Astrocyte of the hippocampus (primary cell): Measurements from ENCODE around the gene POLG2.
"Not testable (repeated sequence)": the region's sequence is repeated elsewhere in the genome, so short reads cannot be mapped to it uniquely, and the experiment has no call there.

Experiments used
- DNase-seq: peaks from one replicate; pipeline ENCODE4 v3.0.0; 2011; ENCODE audit warnings: low read depth, low spot score

Gene POLG2

DNA sequence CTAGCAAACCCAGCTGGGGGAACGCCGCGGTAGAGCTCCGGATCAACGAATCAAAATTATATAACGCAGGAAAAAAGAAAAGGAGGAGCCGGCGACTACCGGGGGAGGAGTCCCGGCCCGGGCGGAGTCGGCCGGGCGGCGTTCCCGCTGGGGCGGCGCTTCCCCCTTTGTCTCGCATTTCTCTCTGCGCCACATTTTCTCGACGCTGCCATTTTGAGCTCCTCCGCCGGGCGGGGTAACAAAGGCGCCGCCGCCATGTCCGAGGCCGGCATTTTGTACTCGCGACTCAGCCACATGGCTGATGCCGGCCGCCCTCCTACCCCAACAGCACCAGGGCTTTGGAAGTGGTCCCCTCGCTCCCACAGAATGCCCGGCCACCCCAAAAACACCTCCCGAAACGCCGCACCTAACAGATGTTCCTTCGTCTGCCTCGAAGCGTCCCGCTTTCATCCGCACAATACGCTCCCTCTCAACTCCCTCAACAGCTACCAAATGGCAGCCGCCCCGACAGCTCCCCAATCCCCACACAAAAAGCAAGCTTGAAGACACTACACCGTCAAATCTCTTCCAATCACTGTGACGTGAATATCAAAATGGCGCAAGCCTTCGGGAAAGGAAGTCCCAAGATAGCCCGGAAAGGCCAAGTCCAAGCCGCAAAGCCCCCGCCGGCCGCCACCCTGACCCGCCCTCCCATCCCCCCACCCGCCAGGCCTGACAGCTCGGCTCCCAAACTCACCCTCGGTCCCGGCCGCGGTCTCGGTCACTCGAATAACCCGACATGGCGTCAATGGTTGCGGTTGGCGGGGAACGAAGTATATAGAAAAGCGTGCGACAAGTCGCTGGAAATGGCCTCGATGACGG, 8.7 kb upstream of the POLG2 start:
- DNase-seq = peak; percentile 95

DNA sequence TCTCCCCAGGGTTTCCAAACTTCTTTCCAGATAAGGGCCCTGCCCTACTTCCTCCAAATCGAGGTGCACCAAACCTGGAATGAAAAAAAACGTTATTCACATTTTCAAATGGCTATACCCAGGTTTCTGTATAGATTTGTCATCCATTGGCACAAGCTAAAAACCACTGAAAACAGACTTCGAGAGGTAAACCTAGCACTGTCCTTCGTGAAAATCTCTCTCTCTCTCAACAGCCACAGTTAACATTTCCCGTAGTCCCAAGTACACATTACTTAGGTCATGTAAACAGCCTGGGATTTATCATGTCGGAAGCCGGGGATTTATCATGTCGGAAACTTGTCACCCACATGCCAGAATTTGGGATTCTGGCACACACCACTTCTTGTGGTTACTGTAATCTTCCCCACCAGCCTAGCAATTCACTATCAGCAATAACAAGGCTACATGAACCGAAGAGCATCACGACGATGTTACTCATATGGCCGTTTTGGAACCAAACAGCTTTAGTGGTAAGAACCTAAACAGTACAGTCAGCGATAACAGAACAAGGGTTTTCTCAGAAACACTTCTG, 8.0 kb upstream of the POLG2 start:
- DNase-seq = no peak

DNA sequence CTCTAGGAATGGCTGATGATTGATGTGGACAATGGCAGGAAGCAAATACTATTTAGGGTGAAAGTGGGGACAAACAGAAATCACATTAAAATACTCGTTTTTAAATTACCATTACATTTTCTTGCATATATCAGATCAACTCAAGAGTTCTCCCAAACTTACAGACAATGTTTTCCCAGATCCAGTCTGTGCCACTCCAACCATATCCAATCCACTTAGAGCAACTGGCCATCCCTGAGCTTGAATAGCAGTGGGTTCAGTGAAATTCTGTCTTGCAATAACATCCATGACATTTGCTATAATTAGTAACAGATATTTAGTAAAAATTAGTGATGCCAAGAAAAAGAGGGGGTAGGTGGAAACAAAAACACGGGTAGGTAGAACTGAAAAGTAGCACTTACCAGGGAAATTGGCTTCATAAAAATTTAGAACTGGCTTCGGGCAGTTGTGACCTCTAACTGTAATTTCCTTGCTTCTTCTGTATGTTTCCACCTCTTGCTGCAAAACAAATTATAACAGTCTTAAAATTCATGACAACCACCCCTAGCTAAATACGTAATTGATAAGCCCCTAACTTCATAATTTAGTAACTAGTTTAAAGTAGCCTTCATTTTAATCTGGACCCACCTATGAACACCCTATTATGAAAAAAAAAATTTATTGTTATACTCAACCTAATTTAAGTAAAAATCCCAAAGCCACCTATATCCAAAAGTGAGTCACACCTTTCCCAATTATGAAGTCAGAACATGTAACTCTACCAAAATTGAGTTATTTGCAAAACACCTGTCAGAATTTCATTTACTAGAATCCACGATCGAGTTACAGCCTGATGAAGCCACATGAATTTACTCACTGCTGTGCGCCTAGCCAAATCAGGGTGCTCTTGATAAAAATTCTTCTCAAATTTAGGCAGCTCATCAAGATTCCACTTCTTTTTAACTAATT, 7.2 kb upstream of the POLG2 start:
- DNase-seq = no peak

DNA sequence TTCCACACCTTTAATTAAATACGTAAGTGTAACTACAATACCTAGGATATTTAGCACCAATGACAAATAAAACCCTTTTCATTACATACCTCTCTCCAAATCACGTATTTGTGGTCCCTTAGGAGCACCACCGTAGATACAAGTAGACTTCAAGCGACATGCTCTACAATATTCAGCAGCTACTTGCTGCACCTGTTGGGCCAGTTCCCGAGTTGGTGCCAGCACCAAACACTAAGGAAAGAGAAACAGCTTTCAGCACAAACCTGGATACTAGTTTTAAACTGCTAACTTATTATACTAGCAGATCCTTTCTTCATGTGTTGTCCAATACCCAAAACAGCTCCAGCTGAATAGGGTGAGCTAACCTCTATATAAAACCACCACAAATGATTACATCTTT, 6.5 kb upstream of the POLG2 start:
- no peak for DNase-seq

DNA sequence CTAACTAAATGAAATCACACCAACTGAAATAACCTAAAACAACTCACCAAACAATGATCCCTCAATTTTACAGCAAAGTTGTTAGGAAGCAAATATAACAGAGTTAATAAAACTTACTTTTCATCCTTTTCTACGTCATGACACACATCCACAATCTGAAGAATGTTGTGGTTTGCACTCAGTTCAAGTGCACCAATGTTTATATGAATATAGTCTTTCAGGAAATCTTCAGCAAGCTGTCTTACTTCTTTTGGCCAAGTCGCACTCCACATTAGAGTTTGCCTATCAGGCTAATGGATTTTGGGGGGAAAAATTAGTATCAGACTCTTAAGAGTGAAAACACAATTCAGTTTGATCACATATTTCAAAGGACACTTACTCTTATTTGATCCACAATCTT, 6.0 kb upstream of the POLG2 start:
- peak; percentile 24 for DNase-seq

DNA sequence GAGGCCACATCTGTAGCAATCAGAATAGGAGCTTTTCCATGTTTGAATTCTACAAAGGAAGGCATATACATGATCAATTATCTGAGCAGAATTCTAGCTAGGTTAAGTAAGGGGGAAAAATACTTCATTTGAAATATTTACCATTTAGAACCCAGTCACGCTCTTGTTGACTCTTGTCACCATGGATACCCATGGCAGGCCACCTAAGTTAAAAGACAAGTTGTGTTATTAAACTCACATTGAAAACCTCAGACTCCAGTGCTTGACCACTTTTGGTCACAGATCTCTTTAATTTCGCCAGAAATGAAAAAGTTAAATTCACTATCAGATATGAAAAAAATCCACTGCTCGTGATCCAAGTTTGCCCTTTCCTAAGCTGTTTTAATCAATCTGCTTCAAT, 5.2 kb upstream of the POLG2 start:
- peak; percentile 4 for DNase-seq

DNA sequence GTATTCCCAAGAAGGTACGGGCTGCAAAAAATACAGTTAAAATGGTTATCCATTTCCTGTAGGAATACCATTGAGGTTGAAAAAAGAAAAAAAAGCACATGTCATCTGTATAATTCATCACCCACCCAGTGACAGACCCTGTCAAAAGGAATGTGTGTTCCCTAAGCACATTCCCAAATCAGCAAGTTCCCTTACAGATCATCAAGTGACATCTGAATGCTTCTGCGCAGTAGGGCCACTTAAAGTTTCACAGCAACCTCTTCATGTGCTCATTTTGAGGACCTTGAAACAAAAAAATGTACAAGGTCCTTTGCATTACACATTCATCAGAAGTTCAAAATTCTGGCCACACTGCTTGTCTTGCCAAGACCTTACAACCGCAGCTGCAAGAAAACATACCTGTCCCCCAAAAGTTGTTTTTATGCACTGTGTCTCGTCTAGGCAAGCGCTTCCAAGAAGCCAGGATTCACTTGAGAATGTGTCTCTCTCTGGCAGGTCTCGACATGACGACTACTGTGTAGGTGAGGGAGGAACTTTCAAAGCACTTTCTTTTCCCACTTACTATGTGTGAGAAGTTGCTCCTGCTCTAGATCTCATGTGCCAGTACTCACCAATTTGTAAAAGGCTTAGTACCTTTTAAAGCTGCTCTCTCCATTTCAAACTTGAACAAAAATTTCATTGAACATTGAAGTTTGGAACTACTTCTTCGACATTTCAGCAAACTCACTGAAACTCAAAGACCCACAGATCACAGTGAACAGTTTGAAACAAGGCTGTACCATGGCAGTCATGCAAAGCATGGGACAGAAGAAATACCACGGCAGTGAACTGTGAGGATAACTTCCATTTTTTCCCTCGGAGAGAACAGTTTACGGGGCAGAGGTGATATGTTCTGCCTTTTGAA, 4.3 kb upstream of the POLG2 start:
- peak; percentile 2 for DNase-seq

DNA sequence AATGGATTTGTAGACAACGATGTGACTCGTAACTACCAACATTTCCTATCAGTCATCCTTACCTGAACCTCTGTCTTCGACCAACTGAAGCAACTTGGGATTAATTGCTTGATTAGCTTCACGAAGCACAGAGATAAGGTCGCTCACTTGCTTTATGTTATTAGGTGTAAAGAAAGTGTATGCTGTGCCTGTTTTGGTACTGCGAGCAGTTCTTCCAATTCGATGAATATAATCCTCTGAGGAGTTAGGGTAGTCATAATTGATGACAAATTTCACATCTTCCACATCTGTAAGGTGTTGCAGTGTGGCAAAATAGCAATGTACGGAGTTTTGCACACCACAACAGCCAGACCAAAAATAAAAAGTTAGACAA, 3.6 kb upstream of the POLG2 start:
- no peak for DNase-seq

DNA sequence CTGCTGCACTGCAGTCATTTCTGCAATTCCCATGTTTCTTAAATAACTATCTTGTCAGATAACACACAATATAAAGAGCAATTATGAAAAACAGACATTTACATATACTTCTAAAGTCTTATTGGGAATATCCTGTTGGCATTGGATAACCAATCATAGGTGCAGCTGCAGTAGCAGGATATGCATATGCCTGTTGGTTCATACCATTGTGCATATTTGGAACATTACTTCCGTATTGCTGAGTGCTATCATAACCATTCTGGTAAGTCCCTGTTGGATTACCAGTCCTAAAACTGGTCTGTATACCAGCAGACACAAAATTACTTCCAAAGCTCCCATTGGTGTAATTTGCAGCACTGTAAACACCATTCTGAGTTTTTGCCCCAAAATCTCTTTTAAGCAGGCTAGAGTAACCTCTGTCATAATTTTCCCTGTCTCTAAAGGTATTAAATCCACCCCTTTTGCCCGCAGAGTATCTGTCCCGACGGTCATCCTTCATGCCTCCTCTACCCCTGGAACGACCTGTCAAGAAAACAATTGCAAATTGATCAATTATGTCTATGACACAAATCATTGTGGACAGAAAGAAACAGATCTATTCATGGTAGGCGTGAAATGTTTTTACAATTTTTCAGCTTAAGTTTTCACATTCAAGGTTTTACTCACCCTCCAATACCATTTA, 3.1 kb upstream of the POLG2 start:
- DNase-seq = peak; percentile 11

DNA sequence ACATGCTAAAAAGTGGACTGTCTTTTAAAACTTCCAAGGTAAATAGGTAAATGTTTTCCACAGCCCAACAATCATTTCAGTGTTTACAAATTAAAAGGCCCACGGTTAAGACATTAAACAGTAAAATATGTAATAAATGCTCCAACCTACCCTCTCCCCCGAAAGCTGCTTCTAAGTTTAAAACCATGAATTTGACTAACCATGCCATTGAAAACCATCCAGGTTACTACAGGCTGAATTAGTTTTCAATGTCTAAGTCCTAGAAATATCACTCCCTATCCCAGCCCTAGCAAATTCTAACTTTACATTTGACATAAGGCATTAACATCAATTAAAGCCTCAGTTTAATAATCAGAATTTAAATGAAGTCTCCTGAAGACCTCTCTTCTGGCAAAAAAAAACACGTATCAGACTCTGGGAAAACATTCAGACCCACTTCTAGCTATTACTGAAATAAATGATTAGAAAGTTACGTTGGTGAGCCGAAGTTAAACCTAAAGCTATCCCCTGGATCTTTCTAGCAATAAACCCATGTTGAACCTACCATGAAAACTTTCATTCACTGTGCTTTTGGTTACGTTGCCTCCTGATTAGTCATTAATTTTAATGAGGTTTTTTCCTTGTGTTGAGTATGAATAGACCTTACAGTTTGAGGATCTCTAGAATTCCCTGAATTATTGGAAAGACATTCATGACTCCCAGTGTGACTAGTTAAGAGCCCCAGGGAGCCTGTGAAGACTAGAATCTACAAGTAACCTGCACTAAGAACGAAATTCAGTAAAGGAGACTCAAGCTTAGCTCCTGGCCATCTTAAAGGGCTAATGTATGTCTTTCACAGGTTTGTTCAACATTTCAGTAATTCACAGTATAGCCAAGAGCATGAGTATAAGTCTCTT, 1.7 kb upstream of the POLG2 start:
- DNase-seq = peak; percentile 23

DNA sequence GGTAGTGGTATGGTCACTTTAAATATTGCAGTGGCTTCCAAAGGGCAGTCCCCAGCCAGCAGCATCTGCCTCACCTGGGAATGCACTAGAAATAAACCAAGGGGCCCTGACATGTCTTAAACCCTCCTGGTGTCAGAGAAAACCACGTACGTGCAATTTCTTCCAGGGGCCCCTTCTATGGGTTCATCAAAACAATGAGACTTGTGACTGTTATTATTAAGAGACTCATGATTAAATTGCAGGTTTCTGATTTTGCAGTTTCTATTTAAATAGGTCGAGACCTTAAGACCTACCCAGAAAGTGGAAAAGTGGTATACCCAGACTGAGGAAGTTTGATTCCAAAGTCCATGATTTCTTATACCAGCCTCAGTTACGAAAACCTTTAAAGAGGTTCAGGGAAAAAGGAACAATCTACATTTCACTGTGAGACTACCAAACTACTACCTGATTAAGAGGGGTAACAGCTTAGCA, 746 bp upstream of the POLG2 start:
- no peak for DNase-seq

DNA sequence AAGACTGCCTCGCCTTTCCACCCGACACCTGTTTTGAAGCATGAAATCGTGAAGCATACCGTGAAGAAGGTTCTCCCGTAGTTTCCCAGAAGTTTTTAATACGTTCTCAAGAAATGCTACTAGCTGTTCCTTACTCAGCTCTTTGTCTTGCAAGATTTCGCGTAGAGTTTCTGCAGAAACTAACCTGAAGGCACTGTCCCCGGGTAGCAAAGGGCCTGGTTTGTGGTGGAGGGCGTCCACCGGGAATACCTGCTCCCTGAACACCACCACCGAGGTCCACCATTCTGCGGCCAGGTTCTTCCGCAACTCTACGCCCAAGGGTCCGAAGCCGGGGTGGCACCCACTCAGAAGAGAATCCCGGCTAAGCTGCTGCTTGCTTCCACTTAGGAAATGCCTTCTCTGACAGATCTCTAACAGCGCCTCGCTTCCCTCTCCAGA, 487 bp downstream of the POLG2 start:
- no peak for DNase-seq

DNA sequence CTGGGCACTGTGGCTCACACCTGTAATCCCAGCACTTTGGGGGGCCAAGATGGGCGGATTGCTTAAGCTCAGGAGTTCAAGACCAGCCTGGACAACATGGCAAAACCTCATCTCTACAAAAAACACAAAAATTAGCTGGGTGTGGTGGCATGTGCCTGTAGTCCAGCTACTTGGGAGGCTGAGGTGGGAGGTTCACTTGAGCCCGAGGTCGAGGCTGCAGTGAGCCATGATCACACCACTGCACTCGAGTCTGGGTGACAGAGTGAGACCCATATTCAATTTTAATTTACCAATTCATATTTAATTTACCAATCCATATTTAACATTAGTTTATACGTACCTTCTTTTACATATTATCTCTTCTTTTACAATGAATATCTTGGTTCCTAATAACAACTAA, 1.6 kb downstream of the POLG2 start:
- DNase-seq = not testable (repeated sequence)

DNA sequence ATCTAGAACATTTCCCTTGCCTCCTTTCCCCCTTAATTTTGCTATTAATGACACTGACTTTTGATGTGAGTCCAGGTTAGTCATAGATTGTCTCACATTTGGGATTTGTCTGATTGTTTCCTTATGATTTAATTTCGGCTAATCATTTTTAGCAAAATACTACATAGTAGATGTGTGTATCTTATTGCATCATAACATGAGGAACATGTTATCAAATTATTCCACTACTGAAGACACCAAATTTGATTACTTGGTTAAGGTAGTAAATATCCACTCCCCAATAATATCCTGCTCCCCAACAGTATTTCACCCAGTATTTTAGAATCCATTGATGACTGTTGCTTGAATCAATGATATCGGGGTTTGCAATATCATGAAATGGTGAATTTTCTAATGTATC, 2.7 kb downstream of the POLG2 start:
- no peak for DNase-seq

DNA sequence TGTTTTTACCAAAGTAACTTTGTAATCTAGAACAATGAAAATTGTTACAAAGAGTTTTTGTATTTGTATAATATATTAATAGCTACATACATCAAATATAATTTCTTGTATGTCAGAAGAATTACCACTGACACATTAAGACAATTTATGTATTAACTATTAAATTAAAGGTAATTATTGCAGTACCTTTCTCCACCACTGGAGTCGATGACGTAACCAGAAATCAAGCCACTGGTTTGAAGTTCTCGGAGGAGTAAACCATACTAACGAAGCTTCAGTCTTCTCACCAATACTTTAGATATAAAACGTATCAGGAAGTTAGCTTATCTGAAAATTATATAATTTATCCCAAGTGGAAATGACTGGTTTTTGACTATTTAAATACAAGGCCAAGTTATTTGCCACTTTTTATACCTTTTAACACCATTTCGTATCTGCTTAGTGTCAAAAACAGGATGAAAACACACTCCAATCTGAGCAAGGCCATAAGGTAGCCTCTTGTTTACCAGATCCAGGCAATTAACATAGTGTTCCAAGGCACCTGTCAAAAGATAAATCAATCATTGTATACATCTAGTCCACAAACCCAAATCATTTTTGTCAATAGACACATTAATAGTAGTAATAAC, 4.3 kb downstream of the POLG2 start:
- DNase-seq = no peak

DNA sequence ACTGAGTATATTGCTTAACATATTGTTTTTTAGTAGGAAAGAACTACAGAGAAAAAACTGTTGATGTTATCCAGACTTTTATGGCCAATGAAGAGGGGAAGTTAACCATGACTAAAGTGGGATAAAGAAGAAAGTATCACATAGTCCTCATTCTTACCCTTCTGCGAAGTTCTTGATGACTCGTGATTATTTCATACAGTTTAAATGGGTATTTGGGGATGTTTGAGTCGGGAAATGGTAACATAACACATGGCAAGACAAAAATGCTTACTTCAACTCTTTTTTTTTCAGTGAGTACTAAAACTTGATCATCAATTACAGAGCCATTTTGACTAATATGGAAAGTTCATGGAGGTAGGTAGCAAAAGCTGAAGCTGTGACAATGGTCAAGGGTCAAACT, 4.9 kb downstream of the POLG2 start:
- DNase-seq = no peak

DNA sequence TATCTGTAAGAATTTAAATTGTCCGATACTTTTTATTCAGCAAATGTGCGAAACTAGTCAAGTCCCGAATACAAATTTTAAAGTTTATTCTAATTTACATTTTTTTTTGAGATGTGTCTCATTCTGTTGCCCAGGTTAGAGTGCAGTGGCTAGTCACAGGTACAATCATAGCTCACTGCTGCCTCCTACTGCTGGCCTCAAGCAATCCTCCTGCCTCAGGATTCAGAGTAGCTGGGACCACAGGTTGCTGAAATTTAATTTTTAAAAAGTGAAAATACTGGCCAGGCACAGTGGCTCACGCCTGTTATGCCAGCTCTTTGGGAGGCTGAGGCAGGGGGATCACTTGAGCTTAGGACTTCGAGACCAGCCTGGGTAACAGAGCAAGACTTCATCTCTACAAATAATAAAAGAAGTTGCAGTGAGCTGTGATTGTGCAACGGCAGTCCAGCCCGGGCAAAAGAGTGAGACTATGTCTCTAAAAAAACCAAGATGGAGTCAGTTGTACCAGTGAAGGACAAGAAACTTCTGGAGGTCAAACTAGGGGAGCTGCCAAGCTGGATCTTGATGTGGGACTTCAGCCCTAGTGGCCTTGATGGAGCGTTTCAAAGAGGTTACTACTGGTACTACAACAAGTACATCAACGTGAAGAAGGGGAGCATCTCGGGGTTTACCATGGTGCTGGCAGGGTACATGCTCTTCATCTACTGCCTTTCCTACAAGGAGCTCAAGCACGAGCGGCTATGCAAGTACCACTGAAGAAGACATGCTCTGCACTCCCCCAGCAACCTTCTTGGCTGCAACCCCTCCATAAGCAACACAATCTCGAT, 5.6 kb downstream of the POLG2 start:
- DNase-seq = peak; percentile 54

DNA sequence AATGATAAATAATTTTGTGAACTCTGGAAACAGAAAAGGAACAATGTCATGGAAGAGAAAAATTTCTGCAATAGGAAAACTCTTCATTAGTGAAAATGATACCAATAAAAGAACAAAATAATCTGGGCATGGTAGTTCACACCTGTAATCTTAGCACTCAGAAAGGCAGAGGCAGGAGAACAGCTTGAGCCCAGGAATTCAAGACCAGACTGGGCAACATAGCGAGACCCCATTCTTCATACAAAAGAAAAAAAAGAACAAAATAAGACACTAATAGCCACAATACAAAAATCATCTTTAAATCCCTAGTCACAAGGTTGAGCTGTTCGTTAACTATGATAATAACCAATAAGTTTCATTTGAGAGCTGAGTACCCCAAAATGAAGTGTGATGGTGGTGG, 8.6 kb downstream of the POLG2 start:
- no peak for DNase-seq
